MM.1S (cell line): ENCODE results near the gene TRABD2B.

ENCODE experiments used
- EZH2phosphoT487 ChIP-seq: fragments of 300-600 bp; sonication (generic); IDR thresholded peaks from 2 replicates; pipeline ENCODE4 v1.6.1; 2018; ENCODE audit warnings: antibody characterized with exemption, low read length
- TF ChIP-seq, protein P1 (sequence below): fragments of 300-600 bp; sonication (generic); IDR thresholded peaks from 2 replicates; pipeline ENCODE4 v1.5.1; 2016; ENCODE audit warnings: antibody characterized with exemption, low read length, mixed read lengths

DNA sequence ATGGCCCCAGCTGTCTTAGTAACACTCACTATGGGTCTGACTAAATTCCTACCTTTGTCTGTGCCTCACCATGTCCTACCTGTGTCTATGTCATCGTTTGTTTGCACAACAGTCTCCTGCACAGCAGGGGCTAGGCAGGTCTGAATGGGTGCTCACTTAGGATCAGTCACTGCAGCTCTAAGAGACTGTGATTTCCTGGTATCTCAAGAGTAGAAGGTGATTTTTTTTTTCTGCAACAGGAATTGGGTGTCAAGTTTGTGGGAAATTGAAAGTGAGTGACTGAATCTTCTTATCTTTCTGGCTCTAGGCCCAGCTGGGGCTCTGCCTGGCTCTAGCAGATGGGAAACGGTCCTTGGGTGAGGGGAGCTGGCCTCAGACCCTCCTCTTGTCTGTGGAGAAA, 46.4 kb upstream of the TRABD2B start:
- TF ChIP-seq, protein P1, sequence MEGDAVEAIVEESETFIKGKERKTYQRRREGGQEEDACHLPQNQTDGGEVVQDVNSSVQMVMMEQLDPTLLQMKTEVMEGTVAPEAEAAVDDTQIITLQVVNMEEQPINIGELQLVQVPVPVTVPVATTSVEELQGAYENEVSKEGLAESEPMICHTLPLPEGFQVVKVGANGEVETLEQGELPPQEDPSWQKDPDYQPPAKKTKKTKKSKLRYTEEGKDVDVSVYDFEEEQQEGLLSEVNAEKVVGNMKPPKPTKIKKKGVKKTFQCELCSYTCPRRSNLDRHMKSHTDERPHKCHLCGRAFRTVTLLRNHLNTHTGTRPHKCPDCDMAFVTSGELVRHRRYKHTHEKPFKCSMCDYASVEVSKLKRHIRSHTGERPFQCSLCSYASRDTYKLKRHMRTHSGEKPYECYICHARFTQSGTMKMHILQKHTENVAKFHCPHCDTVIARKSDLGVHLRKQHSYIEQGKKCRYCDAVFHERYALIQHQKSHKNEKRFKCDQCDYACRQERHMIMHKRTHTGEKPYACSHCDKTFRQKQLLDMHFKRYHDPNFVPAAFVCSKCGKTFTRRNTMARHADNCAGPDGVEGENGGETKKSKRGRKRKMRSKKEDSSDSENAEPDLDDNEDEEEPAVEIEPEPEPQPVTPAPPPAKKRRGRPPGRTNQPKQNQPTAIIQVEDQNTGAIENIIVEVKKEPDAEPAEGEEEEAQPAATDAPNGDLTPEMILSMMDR, result no peak
- no peak for TF ChIP-seq EZH2phosphoT487
